ENCODE data around the gene CD34. TPM values are rescaled to one million over a fixed set of nuclear protein-coding genes. Genes with fewer than 3 reads are reported as not detected.

CD34 gene, protein sequence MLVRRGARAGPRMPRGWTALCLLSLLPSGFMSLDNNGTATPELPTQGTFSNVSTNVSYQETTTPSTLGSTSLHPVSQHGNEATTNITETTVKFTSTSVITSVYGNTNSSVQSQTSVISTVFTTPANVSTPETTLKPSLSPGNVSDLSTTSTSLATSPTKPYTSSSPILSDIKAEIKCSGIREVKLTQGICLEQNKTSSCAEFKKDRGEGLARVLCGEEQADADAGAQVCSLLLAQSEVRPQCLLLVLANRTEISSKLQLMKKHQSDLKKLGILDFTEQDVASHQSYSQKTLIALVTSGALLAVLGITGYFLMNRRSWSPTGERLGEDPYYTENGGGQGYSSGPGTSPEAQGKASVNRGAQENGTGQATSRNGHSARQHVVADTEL
- 10 to 100 TPM in 1 of 2 donors, 1 to 10 TPM in 1; 9.8 to 47.7 TPM for total RNA-seq

DNA sequence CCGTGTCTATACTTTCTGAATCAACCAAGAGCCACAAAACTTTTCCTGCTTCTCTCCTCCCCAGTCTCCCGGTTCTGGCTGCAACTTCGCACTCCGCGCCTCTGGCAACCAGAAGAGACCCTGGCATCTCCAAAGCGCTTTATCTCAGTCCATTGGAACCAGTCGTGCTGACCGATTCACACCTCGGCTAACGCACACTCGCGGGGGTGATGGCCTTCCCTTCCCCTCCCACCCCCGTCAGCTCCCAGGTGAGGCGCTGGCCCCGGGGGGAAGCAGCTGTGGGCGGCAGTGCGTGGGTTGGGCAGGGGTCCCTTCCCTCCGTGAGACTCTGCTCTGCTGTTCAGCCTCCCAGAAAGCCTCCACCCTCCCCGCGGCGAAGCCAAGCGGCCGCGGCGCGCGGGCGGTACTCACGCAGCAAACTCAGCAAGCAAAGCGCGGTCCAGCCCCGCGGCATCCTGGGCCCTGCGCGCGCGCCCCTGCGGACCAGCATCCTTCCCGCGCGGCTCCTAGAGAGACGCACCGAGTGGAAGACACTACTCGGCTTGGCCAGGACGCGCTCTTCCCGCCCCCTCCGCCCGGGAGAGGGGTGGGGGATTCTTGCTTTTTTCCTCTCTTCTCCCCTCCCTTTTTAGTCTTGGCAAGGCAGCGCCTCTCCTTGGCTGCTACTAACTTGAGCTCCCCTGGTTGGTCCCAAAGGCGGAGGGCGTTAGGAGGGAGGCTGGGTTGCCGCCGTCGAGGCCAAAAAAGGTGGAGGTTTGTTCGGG is at the start of gene CD34:
Gene CD34, minus strand, starts transcription at position 535 of the 764 bp plus-strand sequence. Its CDS starts 45 bp downstream, at position 490.
- WGBS = 3% methylated on average over 55 of the region's 56 CpGs
- Histone ChIP-seq H3K36me3 (no peaks in the 10 kb centered on the region), H3K4me1 (replicated peaks) (peaks cover 4% of the 10 kb centered on the region), H3K4me3 (peak within 1 kb of the TSS; percentile 17 to 28), H3K9me3 (no peaks in the 10 kb centered on the region), H3K27ac (peak within 1 kb of the TSS; percentile 7 to 12), H3K27me3 (replicated peaks; ENCODE audit: insufficient read depth) (peaks cover 2% of the 10 kb centered on the region)
- intact Hi-C loops (cut with DNase I) = no loop called here
- DNase-seq (ENCODE audit: low spot score) = no peak
- no peak for TF ChIP-seq POLR2A (IDR thresholded peaks at IDR 0.05)
- TF ChIP-seq, protein P1, sequence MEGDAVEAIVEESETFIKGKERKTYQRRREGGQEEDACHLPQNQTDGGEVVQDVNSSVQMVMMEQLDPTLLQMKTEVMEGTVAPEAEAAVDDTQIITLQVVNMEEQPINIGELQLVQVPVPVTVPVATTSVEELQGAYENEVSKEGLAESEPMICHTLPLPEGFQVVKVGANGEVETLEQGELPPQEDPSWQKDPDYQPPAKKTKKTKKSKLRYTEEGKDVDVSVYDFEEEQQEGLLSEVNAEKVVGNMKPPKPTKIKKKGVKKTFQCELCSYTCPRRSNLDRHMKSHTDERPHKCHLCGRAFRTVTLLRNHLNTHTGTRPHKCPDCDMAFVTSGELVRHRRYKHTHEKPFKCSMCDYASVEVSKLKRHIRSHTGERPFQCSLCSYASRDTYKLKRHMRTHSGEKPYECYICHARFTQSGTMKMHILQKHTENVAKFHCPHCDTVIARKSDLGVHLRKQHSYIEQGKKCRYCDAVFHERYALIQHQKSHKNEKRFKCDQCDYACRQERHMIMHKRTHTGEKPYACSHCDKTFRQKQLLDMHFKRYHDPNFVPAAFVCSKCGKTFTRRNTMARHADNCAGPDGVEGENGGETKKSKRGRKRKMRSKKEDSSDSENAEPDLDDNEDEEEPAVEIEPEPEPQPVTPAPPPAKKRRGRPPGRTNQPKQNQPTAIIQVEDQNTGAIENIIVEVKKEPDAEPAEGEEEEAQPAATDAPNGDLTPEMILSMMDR (IDR thresholded peaks at IDR 0.05) = no peak
- TF ChIP-seq POLR2AphosphoS5 (IDR thresholded peaks at IDR 0.05) = no peak

DNA sequence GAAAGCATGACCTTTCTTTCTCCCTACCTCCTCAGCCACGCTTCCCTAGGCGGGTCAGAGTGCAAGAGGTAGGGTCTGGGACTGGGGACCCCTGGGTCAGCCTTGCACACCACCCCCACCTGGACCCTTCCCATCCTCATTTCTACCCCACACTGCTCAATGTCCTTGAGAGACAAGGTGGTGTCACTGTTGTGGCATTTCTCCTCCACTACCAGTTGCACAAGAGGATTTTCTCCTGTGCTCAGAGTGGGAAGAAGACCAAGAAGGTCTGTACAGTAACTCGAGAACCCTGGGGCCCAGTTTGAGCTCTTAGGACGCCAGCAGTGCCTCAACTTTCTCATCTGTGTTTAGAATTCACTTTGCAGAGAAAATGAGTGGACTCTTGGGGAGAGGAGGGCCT is 49.4 kb upstream of the CD34 start:
- Histone ChIP-seq H3K4me1 (replicated peaks) (peaks cover 13% of the 10 kb centered on the region), H3K4me3 (no peak overlapping the region), H3K27me3 (replicated peaks; ENCODE audit: insufficient read depth) (no peaks in the 10 kb centered on the region), H3K9me3 (no peaks in the 10 kb centered on the region), H3K27ac (no peak overlapping the region), H3K36me3 (no peaks in the 10 kb centered on the region)
- intact Hi-C loops (cut with DNase I) = loop anchor here (5.0 kb wide), 1 partner anchor 133 kb away; no protein-coding TSS in a partner anchor
- DNase-seq (ENCODE audit: low spot score) = no peak
- 96% methylated on average over 4 of the region's 4 CpGs for WGBS
- TF ChIP-seq, protein P1 (IDR thresholded peaks at IDR 0.05) = no peak
- TF ChIP-seq POLR2AphosphoS5 (IDR thresholded peaks at IDR 0.05) = no peak
- no peak for TF ChIP-seq POLR2A (IDR thresholded peaks at IDR 0.05)

DNA sequence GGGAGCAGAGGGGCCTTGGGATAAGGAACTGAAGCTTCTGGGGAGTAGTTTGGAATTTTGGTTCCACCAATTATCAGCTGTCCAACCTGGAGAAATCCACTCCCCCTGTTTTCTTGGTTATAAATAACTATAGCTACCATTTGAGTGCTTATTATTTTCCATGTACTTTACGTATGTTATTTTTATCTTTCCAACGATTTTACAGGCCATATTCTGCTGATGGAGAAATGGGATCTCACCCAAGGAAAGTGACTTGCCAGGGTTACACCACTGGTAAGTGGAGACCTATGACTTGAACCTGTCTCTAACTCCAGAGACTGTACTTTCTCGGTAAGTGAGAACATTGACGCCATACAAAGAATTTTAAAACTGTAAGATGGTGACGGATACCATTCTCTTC is 49.0 kb upstream of the CD34 start:
- no peaks in the 10 kb centered on the region for H3K9me3 ChIP-seq
- H3K27me3 ChIP-seq (replicated peaks; ENCODE audit: insufficient read depth) = no peaks in the 10 kb centered on the region
- H3K4me3 ChIP-seq = no peak overlapping the region
- H3K27ac ChIP-seq = peak overlapping the region; percentile 64 to 72
- 67% methylated on average over 5 of the region's 5 CpGs for WGBS
- intact Hi-C loops (cut with DNase I) = loop anchor here (5.0 kb wide), 1 partner anchor 133 kb away; no protein-coding TSS in a partner anchor
- no peak for TF ChIP-seq POLR2A (IDR thresholded peaks at IDR 0.05)
- TF ChIP-seq, protein P1 (IDR thresholded peaks at IDR 0.05) = no peak
- no peak for TF ChIP-seq POLR2AphosphoS5 (IDR thresholded peaks at IDR 0.05)
- no peak for DNase-seq (ENCODE audit: low spot score)
- H3K4me1 ChIP-seq (replicated peaks) = peaks cover 13% of the 10 kb centered on the region
- no peaks in the 10 kb centered on the region for H3K36me3 ChIP-seq

DNA sequence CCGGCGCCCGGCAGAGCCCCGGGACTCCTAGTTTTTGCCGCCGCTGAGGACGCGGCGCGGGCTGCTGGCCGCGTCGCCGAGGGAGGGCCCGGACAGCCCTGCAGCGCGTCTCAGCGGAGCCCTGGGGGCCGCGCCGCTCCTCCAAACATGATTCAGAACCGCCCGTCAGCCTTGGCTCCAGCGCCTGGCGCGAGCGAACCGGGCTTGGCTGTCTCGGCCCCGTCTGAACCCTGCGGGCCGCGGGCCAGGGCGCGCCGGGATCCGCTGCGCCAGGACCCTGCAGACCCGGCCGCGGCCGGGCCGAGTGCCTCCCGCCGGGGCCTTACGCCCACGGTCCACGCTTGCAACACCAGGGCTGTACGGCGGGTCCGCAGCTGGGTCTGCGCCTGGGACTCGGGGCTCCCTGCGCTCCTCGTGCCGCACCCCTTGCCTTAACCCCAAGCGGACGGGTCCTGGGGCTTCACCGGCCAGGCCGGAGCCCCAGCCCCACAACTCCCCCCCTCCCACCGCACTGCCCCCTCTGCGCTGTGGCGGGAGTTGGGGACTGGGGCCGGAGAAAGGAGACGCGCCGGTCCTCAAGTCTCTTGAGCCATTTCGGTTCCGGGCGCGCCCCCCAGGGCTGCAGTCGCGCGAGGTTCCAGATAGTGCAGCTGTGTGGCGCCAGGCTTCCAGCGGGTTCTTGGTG is 48.4 kb upstream of the CD34 start:
- H3K4me1 ChIP-seq (replicated peaks) = peaks cover 12% of the 10 kb centered on the region
- intact Hi-C loops (cut with DNase I) = no loop called here

More for the DNA sequence above, 48.4 kb upstream of the CD34 start:
- Histone ChIP-seq H3K9me3 (no peaks in the 10 kb centered on the region), H3K27me3 (replicated peaks; ENCODE audit: insufficient read depth) (no peaks in the 10 kb centered on the region), H3K4me3 (peak overlapping the region; percentile 31 to 41), H3K27ac (peak overlapping the region; percentile 64 to 72), H3K36me3 (no peaks in the 10 kb centered on the region)
- 16% methylated on average over 38 of the region's 76 CpGs for WGBS
- peak; percentile 37 for DNase-seq (ENCODE audit: low spot score)
- TF ChIP-seq, protein P1 (IDR thresholded peaks at IDR 0.05) = peak in 2 of 4 experiments; percentile 11 to 16
- no peak for TF ChIP-seq POLR2AphosphoS5 (IDR thresholded peaks at IDR 0.05)
